GM18861 (cell line): Measurements from ENCODE around the gene AEBP1.

Experiments used
- ATAC-seq: cut with Tn5 transposase; IDR thresholded peaks from one replicate; pipeline ENCODE4 v1.9.1; 2021; ENCODE audit not compliant: unreplicated experiment

Gene AEBP1

GRCh38 chr7:44140341-44140740 is 36.2 kb downstream of the AEBP1 start:
- ATAC-seq: no peak

DNA sequence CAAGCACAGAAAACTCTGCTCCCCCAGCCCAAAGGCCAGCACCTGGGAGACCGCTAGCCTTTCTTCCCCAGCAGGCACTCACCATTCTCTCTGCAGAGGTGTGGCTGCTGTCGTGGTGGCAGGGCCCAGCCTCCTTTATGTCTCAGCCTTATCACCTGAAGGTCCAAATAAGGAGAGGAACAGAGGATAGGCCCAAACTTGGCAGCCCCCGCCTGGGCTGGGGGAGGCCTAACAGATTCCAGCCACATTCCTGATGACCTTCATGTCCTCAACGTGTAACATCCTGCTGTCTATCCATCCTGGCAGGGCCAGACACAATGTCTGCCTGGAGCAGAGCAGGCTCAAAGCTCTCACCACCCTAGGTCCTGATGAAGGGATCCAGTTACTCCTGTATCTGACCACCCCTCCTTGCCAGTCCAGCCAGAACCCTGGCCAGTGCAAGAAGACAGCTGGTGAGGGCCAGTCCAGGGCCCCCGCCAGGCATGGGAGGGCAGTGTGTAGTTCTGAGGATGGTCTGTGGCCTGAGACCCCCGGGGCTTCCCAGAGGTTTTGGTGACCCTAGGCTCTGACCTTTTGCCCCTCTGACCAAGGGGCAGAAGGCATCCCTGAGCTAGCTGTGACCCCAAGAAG is 37.2 kb downstream of the AEBP1 start, which contains the start of gene MYL7:
Gene MYL7 (minus strand): TSS at position 112 of the 630 bp plus-strand sequence. CDS start 27 bp downstream, at position 85.
- no peak for ATAC-seq

DNA sequence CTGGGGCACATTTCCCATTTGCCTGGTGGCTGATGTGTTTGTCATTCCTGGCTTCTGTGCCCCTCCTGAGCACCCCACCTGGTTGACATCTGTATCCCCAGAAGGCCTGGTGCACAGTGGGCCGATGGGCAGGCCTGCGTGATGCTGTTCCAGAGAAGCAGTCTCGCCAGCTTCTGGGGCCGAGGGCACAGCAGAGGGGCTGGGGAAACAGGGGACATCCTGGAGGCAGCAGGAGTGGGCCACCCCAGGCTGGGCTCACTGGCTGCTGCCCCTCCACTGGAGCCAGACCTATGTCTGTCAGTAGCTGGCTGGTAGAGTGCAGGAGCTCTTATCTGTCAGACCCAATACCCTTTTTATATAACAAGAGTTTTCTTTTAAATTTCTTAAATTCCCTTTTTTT is 37.9 kb downstream of the AEBP1 start:
- ATAC-seq: no peak

GRCh38 chr7:44143646-44144250 is 39.6 kb downstream of the AEBP1 start:
- ATAC-seq: no peak

DNA sequence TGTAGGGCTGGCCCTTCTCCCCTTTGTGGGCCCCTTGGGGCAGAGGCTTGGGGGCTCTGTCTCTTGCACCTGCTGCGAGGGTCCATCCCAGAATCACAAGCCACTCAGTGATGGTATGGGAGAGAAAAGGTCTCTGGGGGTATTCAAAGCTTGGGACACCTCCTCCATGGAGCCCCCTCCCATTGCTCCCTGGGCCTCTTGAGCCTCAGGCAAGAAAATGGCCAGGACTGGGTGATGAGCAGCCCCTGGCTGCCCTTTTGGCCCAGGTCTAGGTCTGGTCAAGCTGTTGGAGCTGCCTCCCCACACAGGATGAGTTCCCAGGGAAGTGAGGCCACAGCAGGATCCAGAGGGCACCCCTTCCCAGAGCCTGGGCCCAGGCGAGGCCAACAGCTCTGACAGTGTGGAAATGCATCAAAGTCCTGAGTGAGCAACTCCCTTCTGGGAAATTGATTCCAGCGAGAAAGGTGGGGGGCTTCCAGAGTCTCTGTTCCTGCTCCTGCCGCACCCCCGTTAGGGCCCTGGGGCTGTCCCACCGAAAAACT is 40.4 kb downstream of the AEBP1 start:
- ATAC-seq: no peak

DNA sequence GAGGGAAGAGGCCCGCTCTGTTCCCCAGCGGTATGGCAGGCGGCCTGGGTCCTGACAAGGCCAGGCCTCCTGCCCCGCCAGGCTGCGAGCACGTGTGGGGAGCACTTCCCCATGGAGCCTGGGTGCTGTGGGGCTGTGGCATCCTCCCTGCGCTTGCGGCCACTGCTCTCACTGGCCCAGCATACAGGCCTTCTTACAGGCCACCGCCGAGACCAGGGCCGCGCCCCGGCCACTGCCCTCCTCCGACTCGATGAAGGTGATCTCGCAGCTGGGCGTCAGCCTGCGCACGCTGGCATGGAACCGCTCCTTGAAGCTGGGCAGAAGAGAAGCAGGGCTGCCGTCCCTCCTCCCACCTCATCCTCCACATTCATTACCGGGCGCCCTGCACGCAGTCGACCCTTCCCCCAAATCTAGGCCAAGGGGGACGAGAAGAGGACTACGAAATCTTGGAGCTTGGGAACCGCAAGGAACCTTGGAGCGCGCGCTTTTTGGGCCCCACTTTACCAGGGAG is 40.9 kb downstream of the AEBP1 start:
- no peak for ATAC-seq

- ATAC-seq: no peak
These were observed 41.4 kb downstream of the AEBP1 start for GRCh38 chr7:44145479-44145968.

DNA sequence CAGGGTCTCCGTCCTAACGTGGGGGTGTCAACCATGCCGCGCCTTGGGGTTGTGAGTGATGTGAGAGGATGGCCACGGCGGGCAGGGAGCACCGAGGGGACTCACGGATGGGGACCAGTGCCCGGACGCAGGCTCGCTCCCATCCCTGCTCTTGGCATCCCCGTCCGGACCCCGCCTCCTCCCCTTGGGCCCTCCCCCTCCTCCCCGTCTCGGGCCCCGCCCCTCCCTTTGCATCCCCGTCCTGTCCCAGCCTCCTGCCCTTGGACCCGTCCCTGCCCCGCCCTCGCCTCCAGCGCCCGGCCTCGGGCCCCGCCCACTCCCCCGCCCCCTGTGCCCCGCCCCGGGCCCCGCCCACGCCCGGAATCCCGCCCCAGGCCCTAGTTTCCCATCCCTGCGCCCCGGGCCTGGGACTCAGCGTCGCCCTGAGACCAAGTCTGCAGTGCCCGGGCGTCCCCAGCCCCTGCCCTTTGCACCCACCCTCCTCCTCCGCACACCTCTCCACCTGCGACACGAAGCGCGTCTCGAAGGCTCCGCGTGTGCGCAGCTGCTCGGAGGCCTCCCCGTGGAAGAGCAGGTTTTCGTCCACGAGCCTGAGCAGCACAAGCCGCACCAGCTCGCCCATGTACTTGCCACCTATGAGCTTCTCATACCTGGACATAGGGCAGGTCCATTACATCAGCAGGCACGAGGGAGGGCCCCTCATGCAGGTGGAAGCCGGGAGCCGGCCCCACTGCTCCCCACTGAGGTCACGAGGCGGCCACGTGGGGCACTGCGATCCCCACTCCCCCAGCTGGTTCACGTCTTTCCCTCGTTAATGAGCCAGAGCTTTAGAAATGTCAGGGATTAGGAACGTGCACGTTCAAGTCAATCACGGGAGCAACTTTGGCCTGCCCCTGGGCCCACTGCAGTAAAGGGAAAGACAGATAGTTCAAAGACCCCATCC is 42.1 kb downstream of the AEBP1 start:
- ATAC-seq: no peak

- ATAC-seq: no peak
These were observed 43.2 kb downstream of the AEBP1 start for GRCh38 chr7:44147026-44147991.

GRCh38 chr7:44148166-44148565 is 44.0 kb downstream of the AEBP1 start:
- no peak for ATAC-seq

DNA sequence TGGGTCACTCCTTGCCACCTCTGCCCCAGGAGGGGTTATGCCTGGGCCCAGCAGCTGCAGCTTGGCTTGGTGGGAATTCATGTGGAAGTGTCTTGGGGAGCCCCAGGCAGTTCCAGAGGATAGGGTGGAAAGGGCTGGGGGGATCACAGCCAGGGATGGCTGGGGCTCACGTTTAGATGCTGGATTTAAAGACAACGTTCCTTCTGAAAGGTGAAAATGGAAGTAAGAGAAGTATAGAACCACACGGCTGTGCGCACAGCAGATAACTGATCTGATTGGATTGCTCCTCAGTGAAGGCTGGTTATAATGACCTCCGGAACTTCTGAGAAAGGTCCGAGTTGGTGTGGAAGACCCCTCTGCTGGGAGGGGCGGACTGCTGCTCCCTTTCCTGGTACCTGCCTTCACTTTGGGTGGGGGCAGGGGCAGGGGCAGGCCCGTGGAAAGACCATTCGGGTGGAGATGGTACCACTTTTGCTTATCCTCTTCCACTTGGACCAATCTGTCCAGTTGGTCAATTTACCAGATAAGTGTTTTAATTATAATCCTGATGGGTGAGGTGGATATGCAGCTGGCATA is 44.9 kb downstream of the AEBP1 start:
- no peak for ATAC-seq

DNA sequence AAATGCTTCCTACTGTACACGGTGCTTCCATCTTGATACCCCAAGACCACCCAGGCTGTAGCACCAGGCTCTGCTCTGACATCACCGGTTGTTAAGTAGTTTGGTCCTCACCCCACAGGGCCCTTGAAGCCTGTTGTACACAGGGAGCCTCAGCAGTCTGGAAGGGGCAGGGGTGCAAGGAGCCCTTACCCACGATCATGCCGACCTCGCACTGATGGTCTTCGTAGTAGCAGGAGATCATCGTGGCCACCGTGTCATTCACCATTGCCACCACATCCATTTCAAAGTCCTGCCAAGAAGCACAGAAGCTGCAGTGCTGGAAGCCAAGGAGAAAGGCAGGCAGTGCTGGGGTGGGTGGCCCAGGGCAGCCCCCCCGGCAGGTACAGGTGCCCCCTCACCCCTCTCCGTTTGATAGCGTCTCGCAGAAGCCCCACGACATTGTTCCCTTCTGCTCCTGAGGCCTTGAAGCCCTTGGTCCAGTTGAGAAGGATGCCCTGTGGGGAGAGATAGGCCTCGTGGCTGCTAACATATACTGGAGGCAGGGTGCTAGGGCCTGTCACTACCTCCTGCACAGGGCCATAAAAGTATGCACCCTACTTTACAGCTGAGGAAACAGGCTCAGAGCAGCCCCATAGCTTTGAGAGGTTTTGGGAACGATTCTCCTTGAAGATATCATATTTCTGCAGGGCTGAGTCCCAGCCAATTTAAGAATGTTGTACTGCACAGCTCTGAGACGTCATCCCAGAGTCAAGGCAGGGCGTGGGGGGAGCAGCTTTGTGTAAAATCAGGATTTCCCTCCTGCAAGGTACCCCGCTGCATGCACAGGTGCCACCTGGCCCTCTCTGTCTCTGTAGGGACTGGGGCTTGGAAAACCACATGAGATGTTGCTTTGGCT is 45.7 kb downstream of the AEBP1 start:
- ATAC-seq: no peak

DNA sequence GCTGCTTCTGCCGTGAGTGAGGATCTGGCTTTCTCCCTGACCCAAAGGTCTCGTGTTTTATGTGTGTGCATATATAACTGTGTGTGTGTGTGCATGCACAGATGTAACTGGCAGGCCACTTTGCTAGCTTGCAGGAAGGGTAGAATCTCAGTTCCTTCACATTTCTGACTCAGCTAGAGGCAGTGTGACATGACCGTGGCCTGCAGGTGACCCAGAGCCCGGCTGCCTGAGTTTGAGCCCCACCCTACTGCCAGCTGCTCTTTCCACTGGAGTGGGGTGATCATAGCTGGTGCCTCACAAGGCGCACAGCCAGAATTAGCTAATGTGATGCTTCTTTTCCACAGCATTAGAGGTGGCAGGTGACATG is 46.3 kb downstream of the AEBP1 start:
- peak; percentile 57 for ATAC-seq

DNA sequence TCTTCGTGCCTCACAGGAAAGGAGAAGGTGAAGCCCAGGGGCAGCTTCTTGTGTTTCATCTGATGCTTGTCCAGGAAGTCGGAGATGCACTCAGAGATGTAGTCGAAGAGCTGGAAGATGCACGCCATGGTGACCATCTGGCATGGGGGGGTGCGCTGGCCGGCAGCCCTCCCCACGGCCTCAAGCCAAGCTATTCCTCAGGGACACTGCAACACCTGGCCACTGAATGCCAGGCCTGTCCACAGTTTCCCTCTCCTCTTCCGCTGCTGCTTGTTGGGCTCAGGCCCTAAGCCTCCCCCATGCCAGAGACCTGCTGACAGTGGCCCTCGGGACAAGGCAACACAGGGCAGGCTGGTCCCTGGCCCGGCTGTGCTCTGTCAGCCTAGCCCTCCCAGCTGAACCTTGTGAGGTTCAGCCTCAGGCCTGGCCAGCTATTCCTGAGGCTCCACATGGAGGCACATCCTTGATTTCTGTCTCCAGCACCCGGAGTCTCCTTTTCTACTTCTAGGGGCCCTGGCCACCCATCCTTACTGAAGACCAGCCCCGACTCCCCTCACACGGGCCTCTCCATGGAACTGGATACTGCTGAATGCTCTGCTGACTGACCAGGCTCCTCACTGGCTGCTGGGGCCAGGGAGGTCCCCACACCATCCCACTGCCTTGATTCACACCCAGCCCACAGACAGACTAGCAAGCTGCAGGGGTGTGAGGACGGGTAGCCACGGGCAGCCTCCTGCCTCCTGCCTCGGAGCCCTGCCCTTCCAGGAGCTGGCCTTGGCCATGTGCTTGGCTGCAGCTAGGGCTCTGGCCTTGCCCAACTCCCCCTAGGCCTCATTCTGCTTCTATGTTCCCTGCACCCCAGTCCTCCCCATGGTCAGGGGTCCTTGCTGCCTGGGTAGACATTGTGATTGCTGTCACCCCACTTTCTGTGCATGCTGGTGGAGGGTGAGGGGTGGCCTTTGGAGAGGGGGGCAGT is 47.1 kb downstream of the AEBP1 start:
- ATAC-seq: no peak

DNA sequence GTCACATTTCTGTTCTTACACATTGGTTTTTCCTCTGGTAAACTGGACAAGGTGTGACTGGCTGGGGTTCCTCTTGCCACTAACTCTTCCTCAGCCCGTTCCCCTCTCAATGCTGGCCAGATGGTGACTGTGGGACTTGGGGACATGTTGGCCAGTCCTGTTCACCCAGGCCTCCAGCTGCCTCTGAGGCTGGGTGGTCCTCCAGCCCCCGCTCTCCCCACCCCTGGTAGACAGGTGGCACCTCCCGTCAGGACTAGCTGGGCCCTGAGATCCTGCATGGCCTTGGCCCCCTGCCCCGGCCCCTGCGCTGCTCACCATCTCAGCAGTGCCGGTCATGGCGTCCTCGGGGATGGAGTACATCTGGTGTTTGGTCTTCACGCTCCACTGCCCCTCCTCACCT is 47.8 kb downstream of the AEBP1 start:
- ATAC-seq: no peak

GRCh38 chr7:44152971-44153947 is 49.1 kb downstream of the AEBP1 start:
- no peak for ATAC-seq
